ENCODE data around the gene ABCB9.

ABCB9 gene

DNA sequence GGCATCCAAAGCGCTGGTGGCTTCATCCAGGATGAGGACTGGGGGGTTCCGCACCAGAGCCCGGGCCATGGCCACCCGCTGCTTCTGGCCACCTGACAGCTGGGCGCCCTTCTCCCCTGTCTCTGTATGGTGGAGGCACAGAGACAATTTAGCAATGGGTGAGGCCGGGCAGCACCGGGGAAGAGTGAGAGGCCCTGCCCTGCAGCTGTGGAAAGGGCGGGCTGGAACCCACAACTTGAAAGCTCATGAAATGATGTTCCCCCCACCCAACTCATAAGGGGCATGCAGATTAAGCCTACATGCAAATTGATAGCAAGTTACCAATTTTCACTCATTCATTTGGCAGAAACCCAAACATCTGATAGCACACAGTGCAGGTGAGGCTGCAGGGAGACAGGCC is 34.1 kb downstream of the ABCB9 start:
- TF ChIP-seq PATZ1 (CRISPR knock-in tag; IDR thresholded peaks at IDR 0.05; ENCODE audit: borderline replicate concordance) (no peak), ZFP3 (CRISPR knock-in tag; IDR thresholded peaks at IDR 0.05) (no peak), ZNF8 (CRISPR knock-in tag; IDR thresholded peaks at IDR 0.05) (no peak), ZNF565 (CRISPR knock-in tag; conservative IDR thresholded peaks at IDR 0.05; ENCODE audit: low read depth) (no peak), ARNTL (CRISPR knock-in tag; IDR thresholded peaks at IDR 0.05; ENCODE audit: borderline replicate concordance, low read depth) (no peak), SNAI2 (CRISPR knock-in tag; IDR thresholded peaks at IDR 0.05) (no peak), ZFP30 (CRISPR knock-in tag; IDR thresholded peaks at IDR 0.05) (no peak), BACH2 (CRISPR knock-in tag; IDR thresholded peaks at IDR 0.05; ENCODE audit: borderline replicate concordance) (no peak), ZNF70 (CRISPR knock-in tag; IDR thresholded peaks at IDR 0.05) (no peak)
- TF ChIP-seq, protein P1, sequence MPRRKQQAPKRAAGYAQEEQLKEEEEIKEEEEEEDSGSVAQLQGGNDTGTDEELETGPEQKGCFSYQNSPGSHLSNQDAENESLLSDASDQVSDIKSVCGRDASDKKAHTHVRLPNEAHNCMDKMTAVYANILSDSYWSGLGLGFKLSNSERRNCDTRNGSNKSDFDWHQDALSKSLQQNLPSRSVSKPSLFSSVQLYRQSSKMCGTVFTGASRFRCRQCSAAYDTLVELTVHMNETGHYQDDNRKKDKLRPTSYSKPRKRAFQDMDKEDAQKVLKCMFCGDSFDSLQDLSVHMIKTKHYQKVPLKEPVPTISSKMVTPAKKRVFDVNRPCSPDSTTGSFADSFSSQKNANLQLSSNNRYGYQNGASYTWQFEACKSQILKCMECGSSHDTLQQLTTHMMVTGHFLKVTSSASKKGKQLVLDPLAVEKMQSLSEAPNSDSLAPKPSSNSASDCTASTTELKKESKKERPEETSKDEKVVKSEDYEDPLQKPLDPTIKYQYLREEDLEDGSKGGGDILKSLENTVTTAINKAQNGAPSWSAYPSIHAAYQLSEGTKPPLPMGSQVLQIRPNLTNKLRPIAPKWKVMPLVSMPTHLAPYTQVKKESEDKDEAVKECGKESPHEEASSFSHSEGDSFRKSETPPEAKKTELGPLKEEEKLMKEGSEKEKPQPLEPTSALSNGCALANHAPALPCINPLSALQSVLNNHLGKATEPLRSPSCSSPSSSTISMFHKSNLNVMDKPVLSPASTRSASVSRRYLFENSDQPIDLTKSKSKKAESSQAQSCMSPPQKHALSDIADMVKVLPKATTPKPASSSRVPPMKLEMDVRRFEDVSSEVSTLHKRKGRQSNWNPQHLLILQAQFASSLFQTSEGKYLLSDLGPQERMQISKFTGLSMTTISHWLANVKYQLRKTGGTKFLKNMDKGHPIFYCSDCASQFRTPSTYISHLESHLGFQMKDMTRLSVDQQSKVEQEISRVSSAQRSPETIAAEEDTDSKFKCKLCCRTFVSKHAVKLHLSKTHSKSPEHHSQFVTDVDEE (CRISPR knock-in tag; IDR thresholded peaks at IDR 0.05), result no peak
- ATAC-seq, result no peak

DNA sequence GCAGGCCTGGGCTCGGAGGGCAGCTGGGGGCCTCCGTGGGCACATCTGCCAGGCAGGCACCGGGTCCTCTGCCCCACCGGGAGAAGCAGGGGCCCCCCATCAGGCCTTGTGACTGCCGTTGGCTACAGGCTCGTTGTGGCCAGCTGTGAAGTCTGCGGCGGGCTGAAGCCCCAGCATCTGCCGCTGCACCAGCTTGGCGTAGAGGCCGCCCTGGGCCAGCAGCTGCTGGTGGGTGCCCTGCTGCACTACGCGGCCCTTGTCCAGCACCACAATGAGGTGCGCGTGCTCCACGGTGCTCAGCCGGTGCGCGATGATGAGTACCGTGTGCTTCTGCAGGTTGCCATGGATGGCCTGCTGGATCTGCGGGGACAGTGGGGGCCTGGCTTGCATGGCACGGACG is 36.5 kb downstream of the ABCB9 start:
- no peak for TF ChIP-seq ZNF565 (CRISPR knock-in tag; conservative IDR thresholded peaks at IDR 0.05; ENCODE audit: low read depth)
- TF ChIP-seq ZFP3 (CRISPR knock-in tag; IDR thresholded peaks at IDR 0.05), result no peak
- no peak for TF ChIP-seq TOX (CRISPR knock-in tag; IDR thresholded peaks at IDR 0.05; ENCODE audit: borderline replicate concordance)
- no peak for ATAC-seq

GRCh38 chr12:122929148-122929538 is 37.1 kb downstream of the ABCB9 start:
- TF ChIP-seq OSR1 (CRISPR knock-in tag; IDR thresholded peaks at IDR 0.05), result no peak
- TF ChIP-seq RARB (CRISPR knock-in tag; IDR thresholded peaks at IDR 0.05), result no peak
- no peak for TF ChIP-seq ESRRG (CRISPR knock-in tag; IDR thresholded peaks at IDR 0.05)
- no peak for TF ChIP-seq PPARA (CRISPR knock-in tag; IDR thresholded peaks at IDR 0.05; ENCODE audit: borderline replicate concordance)
- TF ChIP-seq ZNF70 (CRISPR knock-in tag; IDR thresholded peaks at IDR 0.05), result no peak
- TF ChIP-seq, protein P2, sequence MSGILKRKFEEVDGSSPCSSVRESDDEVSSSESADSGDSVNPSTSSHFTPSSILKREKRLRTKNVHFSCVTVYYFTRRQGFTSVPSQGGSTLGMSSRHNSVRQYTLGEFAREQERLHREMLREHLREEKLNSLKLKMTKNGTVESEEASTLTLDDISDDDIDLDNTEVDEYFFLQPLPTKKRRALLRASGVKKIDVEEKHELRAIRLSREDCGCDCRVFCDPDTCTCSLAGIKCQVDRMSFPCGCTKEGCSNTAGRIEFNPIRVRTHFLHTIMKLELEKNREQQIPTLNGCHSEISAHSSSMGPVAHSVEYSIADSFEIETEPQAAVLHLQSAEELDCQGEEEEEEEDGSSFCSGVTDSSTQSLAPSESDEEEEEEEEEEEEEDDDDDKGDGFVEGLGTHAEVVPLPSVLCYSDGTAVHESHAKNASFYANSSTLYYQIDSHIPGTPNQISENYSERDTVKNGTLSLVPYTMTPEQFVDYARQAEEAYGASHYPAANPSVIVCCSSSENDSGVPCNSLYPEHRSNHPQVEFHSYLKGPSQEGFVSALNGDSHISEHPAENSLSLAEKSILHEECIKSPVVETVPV (CRISPR knock-in tag; IDR thresholded peaks at IDR 0.05), result no peak
- no peak for TF ChIP-seq ISL1 (CRISPR knock-in tag; IDR thresholded peaks at IDR 0.05)
- no peak for TF ChIP-seq TCF4 (CRISPR knock-in tag; IDR thresholded peaks at IDR 0.05; ENCODE audit: borderline replicate concordance)
- no peak for TF ChIP-seq ZFP3 (CRISPR knock-in tag; IDR thresholded peaks at IDR 0.05)
- ATAC-seq, result no peak

GRCh38 chr12:122928404-122929147 is 37.7 kb downstream of the ABCB9 start:
- no peak for ATAC-seq
- TF ChIP-seq, protein P3, sequence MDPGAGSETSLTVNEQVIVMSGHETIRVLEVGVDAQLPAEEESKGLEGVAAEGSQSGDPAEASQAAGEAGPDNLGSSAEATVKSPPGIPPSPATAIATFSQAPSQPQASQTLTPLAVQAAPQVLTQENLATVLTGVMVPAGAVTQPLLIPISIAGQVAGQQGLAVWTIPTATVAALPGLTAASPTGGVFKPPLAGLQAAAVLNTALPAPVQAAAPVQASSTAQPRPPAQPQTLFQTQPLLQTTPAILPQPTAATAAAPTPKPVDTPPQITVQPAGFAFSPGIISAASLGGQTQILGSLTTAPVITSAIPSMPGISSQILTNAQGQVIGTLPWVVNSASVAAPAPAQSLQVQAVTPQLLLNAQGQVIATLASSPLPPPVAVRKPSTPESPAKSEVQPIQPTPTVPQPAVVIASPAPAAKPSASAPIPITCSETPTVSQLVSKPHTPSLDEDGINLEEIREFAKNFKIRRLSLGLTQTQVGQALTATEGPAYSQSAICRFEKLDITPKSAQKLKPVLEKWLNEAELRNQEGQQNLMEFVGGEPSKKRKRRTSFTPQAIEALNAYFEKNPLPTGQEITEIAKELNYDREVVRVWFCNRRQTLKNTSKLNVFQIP (CRISPR knock-in tag; IDR thresholded peaks at IDR 0.05; ENCODE audit: borderline replicate concordance, low read depth), result no peak
- TF ChIP-seq ZNF70 (CRISPR knock-in tag; IDR thresholded peaks at IDR 0.05) (no peak), ZNF565 (CRISPR knock-in tag; conservative IDR thresholded peaks at IDR 0.05; ENCODE audit: low read depth) (no peak), ZFP30 (CRISPR knock-in tag; IDR thresholded peaks at IDR 0.05) (no peak), OSR1 (CRISPR knock-in tag; IDR thresholded peaks at IDR 0.05) (no peak), TCF4 (CRISPR knock-in tag; IDR thresholded peaks at IDR 0.05; ENCODE audit: borderline replicate concordance) (no peak), RARB (CRISPR knock-in tag; IDR thresholded peaks at IDR 0.05) (no peak), ZFP3 (CRISPR knock-in tag; IDR thresholded peaks at IDR 0.05) (no peak), CSDC2 (CRISPR knock-in tag; IDR thresholded peaks at IDR 0.05) (no peak), ARNTL (CRISPR knock-in tag; IDR thresholded peaks at IDR 0.05; ENCODE audit: borderline replicate concordance, low read depth) (no peak), ZC3H10 (CRISPR knock-in tag; IDR thresholded peaks at IDR 0.05) (no peak), SNAI2 (CRISPR knock-in tag; IDR thresholded peaks at IDR 0.05) (no peak), ESRRG (CRISPR knock-in tag; IDR thresholded peaks at IDR 0.05) (no peak), PPARA (CRISPR knock-in tag; IDR thresholded peaks at IDR 0.05; ENCODE audit: borderline replicate concordance) (no peak), ZNF8 (CRISPR knock-in tag; IDR thresholded peaks at IDR 0.05) (no peak), GLIS3 (CRISPR knock-in tag; IDR thresholded peaks at IDR 0.05) (no peak), BACH2 (CRISPR knock-in tag; IDR thresholded peaks at IDR 0.05; ENCODE audit: borderline replicate concordance) (no peak)
- TF ChIP-seq, protein P4, sequence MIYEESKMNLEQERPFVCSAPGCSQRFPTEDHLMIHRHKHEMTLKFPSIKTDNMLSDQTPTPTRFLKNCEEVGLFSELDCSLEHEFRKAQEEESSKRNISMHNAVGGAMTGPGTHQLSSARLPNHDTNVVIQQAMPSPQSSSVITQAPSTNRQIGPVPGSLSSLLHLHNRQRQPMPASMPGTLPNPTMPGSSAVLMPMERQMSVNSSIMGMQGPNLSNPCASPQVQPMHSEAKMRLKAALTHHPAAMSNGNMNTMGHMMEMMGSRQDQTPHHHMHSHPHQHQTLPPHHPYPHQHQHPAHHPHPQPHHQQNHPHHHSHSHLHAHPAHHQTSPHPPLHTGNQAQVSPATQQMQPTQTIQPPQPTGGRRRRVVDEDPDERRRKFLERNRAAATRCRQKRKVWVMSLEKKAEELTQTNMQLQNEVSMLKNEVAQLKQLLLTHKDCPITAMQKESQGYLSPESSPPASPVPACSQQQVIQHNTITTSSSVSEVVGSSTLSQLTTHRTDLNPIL (CRISPR knock-in tag; IDR thresholded peaks at IDR 0.05; ENCODE audit: low read depth), result no peak

Data from SK-N-SH treated with all-trans-retinoic acid at 6 μM for 48 hours (cell line).